Islet precursor cell (in vitro differentiated cells): ENCODE measurements around the gene MITF.

ENCODE experiments used
- DNase-seq: peaks from one replicate; pipeline ENCODE4 v3.0.0-alpha.2; 2018

The MITF gene

DNA sequence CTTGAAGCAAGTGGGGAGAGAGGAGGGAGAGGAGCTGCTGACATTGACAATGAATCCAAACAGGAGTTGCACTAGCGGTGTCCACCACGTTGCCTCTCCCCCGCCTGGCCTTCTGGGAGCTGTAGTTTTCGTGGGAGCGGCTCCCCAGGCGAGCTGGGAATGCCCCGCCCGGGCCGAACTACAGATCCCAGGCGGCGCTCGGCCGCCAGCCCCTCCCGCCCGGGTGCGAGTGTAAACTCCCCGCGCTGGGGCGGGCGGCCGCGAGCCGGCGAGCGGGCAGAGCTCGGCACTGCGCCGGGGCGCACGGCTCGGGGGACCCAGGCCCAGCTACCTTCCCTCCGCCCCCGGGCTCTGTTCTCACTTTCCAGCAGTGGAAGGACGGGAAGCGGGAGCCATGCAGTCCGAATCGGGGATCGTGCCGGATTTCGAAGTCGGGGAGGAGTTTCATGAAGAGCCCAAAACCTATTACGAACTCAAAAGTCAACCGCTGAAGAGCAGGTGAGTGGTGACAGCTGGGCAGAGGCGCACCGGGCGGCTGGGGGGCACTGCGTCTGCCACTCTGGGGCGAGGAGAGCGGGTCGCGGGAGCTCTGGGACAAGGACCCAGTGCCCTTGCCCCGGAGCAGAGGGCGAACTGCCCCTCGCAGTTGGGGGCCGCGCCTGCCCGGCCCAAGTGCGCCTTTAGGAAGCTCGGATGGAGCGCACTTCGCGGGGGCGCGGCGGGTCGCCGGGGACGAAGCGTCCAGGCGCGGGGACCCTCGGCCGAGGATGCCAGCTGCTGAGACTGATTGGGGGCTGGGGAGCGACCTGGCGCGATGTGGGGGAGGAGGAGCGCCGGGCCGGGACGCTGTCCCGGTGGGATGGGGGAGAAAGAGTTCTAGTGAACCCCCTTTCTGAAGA lies at the start of gene MITF:
Gene MITF (plus strand): TSS at position 261 of the 899 bp plus-strand sequence. CDS start 134 bp downstream, at position 395.
- DNase-seq, result peak; percentile 96

DNA sequence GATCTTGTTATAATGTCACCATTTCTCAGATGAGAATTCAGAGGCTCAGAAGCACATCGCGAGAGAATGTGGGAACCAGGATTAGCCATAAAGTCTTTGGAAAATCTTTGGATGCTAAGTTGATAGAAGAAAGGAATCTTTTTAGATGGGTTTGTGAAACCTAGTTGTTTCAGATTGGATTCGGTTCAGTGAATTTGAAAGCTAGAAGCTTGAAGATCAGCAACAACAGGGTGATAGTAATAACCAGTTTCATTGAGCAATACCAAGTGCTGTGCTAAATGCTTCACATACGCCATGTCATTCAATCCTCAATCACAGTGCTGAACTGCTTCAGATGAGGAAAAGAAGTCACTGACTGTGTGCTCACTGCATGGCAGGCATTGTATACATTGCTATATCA lies 47.4 kb upstream of the MITF start:
- DNase-seq, result no peak

DNA sequence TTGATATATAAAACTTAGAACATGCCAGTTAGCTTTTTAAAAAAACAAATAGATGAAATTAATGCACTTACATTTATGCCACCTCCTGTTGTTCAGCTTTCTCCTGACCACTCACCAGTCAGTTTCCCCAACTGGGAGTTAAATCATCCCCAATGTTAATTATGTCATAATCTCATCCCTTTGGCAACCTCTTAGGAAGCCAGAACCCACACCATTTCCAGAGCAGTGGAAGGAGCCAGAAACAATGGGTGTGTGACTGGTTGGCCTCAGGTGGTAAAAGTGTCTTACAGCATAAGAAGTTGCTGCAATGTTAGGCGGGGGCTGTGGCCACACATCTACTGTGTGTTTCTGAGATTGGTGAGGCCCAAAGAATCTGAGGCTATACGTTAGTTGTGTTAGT lies 46.5 kb upstream of the MITF start:
- DNase-seq, result no peak

DNA sequence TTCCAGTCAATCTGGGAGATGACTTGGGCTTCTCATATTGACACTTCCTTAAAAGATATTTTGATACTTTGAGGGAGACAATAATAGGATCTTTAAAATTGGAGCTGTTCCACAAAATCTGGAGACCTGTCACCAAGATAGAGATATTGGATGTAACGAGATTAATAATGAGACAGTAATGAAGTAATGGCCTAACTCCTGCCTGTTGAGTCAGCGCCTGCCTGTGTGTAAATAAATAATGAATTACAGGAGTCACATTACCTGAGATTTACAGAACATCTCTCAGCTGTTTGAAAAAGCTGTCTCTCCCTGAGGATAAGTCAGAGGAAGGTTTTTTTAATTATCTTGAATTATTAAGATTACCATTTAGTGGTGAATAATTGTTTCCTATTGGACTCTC lies 43.8 kb upstream of the MITF start:
- no peak for DNase-seq

DNA sequence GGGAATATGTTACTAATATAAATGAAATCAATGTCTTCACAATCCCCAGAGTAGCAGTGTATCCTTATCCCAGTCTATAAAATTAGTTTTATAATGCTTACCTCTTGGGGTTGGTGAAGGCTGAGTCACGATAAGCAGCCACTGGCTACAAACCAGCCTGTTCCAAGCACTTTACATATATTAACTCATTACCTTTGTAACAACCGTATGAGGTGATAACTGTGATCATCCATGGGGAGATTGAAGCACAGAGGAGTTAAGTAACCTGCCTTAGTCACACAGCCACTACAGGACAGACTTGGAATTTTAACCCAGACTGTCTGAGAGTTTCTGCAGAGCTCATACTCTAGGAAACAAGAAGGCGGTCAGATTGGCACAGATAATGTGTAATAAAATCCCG lies 43.3 kb upstream of the MITF start:
- DNase-seq, result no peak

GRCh38 chr3:69696367-69696766 lies 42.9 kb upstream of the MITF start:
- DNase-seq, result no peak

GRCh38 chr3:69697381-69697780 lies 41.9 kb upstream of the MITF start:
- no peak for DNase-seq

DNA sequence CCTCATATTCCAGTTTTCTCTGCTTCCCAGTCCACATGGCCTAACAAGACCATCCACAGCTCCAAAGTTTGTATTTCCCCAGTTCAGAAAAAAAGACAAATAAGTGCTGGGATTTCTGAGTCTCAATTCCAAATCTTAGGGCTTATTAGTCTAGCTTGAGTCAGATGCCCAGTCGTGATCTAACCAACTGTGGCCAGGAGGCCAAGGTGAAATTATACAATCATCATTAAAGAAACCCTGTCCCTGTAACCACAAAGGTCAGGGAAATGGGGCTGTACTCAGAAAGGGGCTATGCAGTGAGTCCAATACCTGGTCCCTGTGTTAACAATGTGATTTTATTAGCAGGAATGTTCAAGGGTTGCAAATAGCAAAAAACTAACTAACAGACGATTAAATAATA lies 40.5 kb upstream of the MITF start:
- no peak for DNase-seq

- no peak for DNase-seq
Observed at GRCh38 chr3:69699183-69699582, 40.1 kb upstream of the MITF start.

GRCh38 chr3:69700949-69701348 lies 38.3 kb upstream of the MITF start:
- no peak for DNase-seq

GRCh38 chr3:69710153-69710977 lies 28.9 kb upstream of the MITF start:
- DNase-seq, result peak; percentile 64

- DNase-seq, result no peak
Observed at GRCh38 chr3:69712269-69712668, 27.0 kb upstream of the MITF start.

GRCh38 chr3:69712933-69713332 lies 26.3 kb upstream of the MITF start:
- DNase-seq, result no peak

GRCh38 chr3:69715204-69715603 lies 24.1 kb upstream of the MITF start:
- DNase-seq, result no peak

- no peak for DNase-seq
Observed at GRCh38 chr3:69716119-69716518, 23.1 kb upstream of the MITF start.

DNA sequence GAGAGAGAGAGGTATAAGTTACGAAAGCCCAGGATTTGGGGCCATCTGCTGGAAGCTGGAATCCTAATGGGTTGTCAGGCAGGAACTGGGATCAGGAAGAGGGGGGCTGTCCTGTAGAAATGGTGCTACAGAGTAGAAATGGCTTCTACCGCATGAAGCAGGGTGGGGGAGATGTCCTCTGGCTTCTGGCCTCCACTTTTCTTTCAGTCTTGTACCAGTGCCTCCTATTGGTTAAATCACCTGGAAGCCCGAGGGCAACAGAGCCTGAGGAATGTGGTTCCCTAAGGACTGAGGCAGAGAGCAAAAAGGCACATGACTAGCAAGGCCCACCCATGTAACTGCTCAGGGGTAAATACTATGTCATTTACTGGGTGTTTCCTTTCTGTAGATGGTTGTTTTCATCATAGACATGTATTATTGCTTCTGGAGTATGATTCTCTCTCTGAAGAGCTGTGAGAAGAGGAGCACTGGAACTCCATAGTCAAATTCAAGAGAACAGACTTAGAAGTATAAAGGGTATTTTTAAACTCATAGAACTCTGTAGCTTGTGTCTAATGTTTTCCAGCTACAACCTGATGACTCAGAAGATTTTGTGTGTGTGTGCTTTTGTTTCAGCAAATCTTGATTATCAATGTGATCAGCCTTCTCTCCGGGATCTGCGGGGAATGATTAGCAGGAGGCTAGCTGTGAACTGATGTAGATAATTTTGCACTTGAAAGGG lies 20.2 kb upstream of the MITF start:
- peak; percentile 65 for DNase-seq

- no peak for DNase-seq
Observed at GRCh38 chr3:69719587-69720122, 19.6 kb upstream of the MITF start.

DNA sequence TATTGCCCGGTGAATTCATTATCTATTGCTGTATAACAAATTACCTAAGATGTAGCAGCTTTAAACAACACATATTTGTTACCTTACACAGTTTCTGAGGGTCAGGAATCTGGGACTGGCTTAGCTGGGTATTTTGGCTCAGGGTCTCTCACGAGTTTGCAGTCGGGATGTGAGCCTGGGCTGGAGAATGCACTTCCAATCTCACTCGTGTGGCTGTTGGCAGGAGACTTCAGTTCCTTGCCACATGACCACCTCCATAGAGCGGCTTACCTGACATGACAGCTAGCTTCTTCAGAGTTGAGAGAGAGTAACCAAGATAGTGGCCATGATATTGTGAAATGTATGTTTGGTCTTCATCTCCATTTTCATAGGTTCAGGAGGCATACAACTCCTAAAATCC lies 18.4 kb upstream of the MITF start:
- no peak for DNase-seq

DNA sequence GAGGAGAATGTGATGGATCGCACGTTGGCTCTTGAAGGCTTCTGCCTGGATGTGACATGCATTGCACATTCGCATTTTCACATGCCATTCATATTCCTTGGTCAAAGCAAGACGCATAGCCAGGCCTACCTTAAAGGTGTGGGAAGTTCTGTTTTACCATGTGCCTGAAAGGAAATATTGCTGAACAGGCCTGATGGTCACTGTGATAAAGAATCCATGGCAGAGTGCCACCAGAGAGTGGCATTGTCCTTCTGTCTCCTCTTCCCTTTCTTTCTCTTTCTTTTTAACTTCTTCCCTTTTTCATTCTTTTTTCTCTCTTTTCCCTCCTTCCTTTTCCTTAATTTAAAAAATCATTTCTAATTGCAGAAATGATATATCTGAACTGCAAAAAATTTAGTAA lies 15.9 kb upstream of the MITF start:
- DNase-seq, result no peak

GRCh38 chr3:69724722-69725435 lies 14.4 kb upstream of the MITF start:
- no peak for DNase-seq

DNA sequence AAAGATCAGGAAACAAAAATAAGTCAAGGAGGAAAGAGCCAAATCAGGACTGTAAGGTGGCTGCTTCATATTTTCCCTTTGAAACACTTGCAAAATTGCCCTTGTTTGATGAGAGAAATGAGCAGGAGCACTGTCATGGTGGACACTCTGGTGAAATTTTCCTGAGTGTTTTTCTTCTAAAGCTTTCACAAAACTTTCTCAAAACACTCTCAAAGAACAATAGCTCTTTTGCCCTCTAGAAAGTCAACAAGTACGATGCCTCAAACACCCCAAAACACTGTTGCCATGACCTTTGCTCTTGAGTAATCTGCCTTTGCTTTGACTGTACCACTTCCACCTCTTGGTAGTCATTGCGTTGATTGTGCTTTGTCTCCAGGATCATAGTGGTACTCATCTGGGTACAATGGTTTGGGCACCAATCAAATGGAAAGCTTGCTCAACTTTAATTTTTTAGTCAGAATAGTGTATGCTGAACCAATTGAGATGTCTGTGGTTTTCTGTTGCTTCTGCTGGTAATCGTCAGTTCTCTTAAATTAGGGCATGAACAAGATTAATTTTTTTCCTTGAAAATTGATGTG lies 13.2 kb upstream of the MITF start:
- DNase-seq, result no peak
